Measurements from ENCODE around the gene ZMIZ1. TPM values are rescaled to one million over a fixed set of nuclear protein-coding genes. Genes with fewer than 3 reads are reported as not detected.

ZMIZ1 gene
- total RNA-seq, 1 experiment from 2014 or later, result 35.8 TPM

GRCh38 chr10:79250259-79250658 is 181.5 kb downstream of the ZMIZ1 start:
- intact Hi-C loops (cut with micrococcal nuclease; ENCODE audit: unreplicated experiment), result no loop called here
- Histone ChIP-seq H3K27me3 (replicated peaks; ENCODE audit: insufficient read depth, low read depth, low read length, poor library complexity) (no peaks in the 10 kb centered on the region), H3K9me3 (ENCODE audit: low read depth, low read length, poor library complexity, severe bottlenecking) (no peaks in the 10 kb centered on the region), H3K36me3 (ENCODE audit: insufficient read depth, low read length, poor library complexity, severe bottlenecking) (no peaks in the 10 kb centered on the region), H3K4me1 (ENCODE audit: insufficient read depth, low read length, poor library complexity, severe bottlenecking) (peaks cover 24% of the 10 kb centered on the region), H3K4me3 (ENCODE audit: low read depth, low read length, poor library complexity, severe bottlenecking) (no peak overlapping the region), H3K27ac (ENCODE audit: low read depth, low read length, poor library complexity, severe bottlenecking) (no peak overlapping the region)
- ChIA-PET CTCF (no interaction called here), POLR2A (ENCODE audit: low non-redundant PET) (no interaction called here)
- DNase-seq (ENCODE audit: low spot score), result no peak
- no TSS peak for BruUV-seq (replicated peaks)
- TF ChIP-seq, protein P1, sequence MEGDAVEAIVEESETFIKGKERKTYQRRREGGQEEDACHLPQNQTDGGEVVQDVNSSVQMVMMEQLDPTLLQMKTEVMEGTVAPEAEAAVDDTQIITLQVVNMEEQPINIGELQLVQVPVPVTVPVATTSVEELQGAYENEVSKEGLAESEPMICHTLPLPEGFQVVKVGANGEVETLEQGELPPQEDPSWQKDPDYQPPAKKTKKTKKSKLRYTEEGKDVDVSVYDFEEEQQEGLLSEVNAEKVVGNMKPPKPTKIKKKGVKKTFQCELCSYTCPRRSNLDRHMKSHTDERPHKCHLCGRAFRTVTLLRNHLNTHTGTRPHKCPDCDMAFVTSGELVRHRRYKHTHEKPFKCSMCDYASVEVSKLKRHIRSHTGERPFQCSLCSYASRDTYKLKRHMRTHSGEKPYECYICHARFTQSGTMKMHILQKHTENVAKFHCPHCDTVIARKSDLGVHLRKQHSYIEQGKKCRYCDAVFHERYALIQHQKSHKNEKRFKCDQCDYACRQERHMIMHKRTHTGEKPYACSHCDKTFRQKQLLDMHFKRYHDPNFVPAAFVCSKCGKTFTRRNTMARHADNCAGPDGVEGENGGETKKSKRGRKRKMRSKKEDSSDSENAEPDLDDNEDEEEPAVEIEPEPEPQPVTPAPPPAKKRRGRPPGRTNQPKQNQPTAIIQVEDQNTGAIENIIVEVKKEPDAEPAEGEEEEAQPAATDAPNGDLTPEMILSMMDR (conservative IDR thresholded peaks at IDR 0.05; ENCODE audit: low read depth, low read length), result no peak
- no peak for TF ChIP-seq EZH2 (IDR thresholded peaks at IDR 0.05; ENCODE audit: borderline replicate concordance, low read depth, low read length, poor library complexity, severe bottlenecking)

DNA sequence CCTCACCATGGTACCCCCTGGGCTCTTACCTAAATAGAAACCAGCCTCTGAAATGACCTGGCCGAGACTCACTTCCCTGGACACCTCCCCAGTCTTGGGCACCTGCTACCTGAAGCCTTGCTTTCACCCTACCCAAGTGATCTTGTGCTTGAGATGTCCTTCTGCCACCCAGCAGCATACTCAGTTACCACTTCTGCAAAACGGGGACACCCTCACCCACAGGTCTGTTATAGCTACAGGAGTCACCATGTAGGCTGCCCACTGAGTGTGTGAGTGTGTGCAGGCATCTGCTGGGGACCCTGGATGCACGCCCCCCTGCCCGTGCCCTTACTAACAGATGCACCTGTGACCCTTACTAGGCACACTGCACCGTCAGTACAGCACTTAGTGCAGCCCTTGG is 183.7 kb downstream of the ZMIZ1 start:
- ChIA-PET CTCF (no interaction called here), POLR2A (ENCODE audit: low non-redundant PET) (no interaction called here)
- BruUV-seq (replicated peaks), result no TSS peak
- Histone ChIP-seq H3K27me3 (replicated peaks; ENCODE audit: insufficient read depth, low read depth, low read length, poor library complexity) (no peaks in the 10 kb centered on the region), H3K9me3 (ENCODE audit: low read depth, low read length, poor library complexity, severe bottlenecking) (no peaks in the 10 kb centered on the region), H3K4me3 (ENCODE audit: low read depth, low read length, poor library complexity, severe bottlenecking) (no peak overlapping the region), H3K36me3 (ENCODE audit: insufficient read depth, low read length, poor library complexity, severe bottlenecking) (no peaks in the 10 kb centered on the region), H3K27ac (ENCODE audit: low read depth, low read length, poor library complexity, severe bottlenecking) (no peak overlapping the region), H3K4me1 (ENCODE audit: insufficient read depth, low read length, poor library complexity, severe bottlenecking) (peaks cover 16% of the 10 kb centered on the region)
- no peak for DNase-seq (ENCODE audit: low spot score)
- intact Hi-C loops (cut with micrococcal nuclease; ENCODE audit: unreplicated experiment), result no loop called here
- no peak for TF ChIP-seq EZH2 (IDR thresholded peaks at IDR 0.05; ENCODE audit: borderline replicate concordance, low read depth, low read length, poor library complexity, severe bottlenecking)
- TF ChIP-seq, protein P1 (conservative IDR thresholded peaks at IDR 0.05; ENCODE audit: low read depth, low read length), result no peak

DNA sequence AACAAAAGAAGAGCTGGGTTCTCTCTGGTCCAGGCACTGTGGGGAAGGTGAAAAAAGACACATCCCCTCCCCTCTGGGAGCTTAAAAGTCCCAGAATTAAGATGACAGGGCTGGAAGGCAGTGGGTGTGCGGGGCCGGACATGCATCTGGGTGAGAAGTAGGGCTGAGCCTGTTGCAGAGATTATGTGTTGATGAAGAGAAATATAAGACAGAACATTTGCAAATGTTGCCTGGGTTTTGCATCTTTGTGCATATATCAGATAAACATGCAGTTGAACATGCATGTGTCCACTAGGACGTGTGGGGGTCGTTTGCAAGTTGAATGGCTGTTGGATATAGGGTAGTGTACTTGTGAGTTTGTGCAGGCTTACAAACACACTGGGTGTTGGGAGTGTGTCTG is 184.2 kb downstream of the ZMIZ1 start:
- H3K9me3 ChIP-seq (ENCODE audit: low read depth, low read length, poor library complexity, severe bottlenecking), result no peaks in the 10 kb centered on the region
- no peaks in the 10 kb centered on the region for H3K36me3 ChIP-seq (ENCODE audit: insufficient read depth, low read length, poor library complexity, severe bottlenecking)
- TF ChIP-seq EZH2 (IDR thresholded peaks at IDR 0.05; ENCODE audit: borderline replicate concordance, low read depth, low read length, poor library complexity, severe bottlenecking), result no peak
- TF ChIP-seq, protein P1 (conservative IDR thresholded peaks at IDR 0.05; ENCODE audit: low read depth, low read length), result no peak
- no peaks in the 10 kb centered on the region for H3K27me3 ChIP-seq (replicated peaks; ENCODE audit: insufficient read depth, low read depth, low read length, poor library complexity)
- peaks cover 12% of the 10 kb centered on the region for H3K4me1 ChIP-seq (ENCODE audit: insufficient read depth, low read length, poor library complexity, severe bottlenecking)
- no TSS peak for BruUV-seq (replicated peaks)
- no peak overlapping the region for H3K27ac ChIP-seq (ENCODE audit: low read depth, low read length, poor library complexity, severe bottlenecking)
- ChIA-PET CTCF (no interaction called here), POLR2A (ENCODE audit: low non-redundant PET) (no interaction called here)
- no peak overlapping the region for H3K4me3 ChIP-seq (ENCODE audit: low read depth, low read length, poor library complexity, severe bottlenecking)
- DNase-seq (ENCODE audit: low spot score), result no peak
- intact Hi-C loops (cut with micrococcal nuclease; ENCODE audit: unreplicated experiment), result no loop called here
